Uterus (tissue), 4 donors: ENCODE data around the gene CD2AP. TPM values are rescaled to one million over a fixed set of nuclear protein-coding genes. Genes with fewer than 3 reads are reported as not detected.
A peak's percentile ranks its signal among the peaks of the same experiment; 100 is the strongest.

Experiments
- DNase-seq, 2 donors: peaks; one replicate each; pipeline ENCODE4 v3.0.0-alpha.2; 2019 to 2020
- H3K27ac ChIP-seq, 2 donors: fragments of 200-600 bp; sonication (generic); 1 replicate in 1 of 2; 2 replicates in 1 of 2; pipeline ENCODE4 v1.5.1; 2016 to 2018
- H3K27me3 ChIP-seq, 2 donors: fragments of 200-600 bp; sonication (generic); one replicate each; pipeline ENCODE4 v1.5.1; 2018 to 2019; ENCODE audit warnings: control low read depth in 1 of 2
- H3K36me3 ChIP-seq, 2 donors: fragments of 200-600 bp; sonication (generic); one replicate each; pipeline ENCODE4 v1.5.1; 2019; ENCODE audit warnings: control low read depth in 1 of 2
- H3K4me1 ChIP-seq, 2 donors: fragments of 200-600 bp; sonication (generic); one replicate each; pipeline ENCODE4 v1.5.1; 2018 to 2019; ENCODE audit warnings: control low read depth in 1 of 2
- H3K4me3 ChIP-seq, 2 donors: fragments of 200-600 bp; sonication (generic); 1 replicate in 1 of 2; 2 replicates in 1 of 2; pipeline ENCODE4 v1.5.1; 2018 to 2019; ENCODE audit warnings: mild to moderate bottlenecking in 1 of 2
- H3K9me3 ChIP-seq, 2 donors: fragments of 200-600 bp; sonication (generic); one replicate each; pipeline ENCODE4 v1.5.1; 2019; ENCODE audit warnings: control low read depth in 1 of 2
- POLR2A ChIP-seq, 2 donors: fragments of 450-650 bp; IDR thresholded peaks; one replicate each; pipeline ENCODE4 v1.6.1; 2016; ENCODE audit warnings: antibody characterized with exemption in 2 of 2, mild to moderate bottlenecking in 1 of 2, moderate library complexity in 1 of 2
- intact Hi-C: fragments of 100-400 bp; cut with DNase I; formaldehyde crosslinking; loops from one replicate; pipeline ENCODE4 v1.15.1; 2023; ENCODE audit warnings: low total_unique reads
- total RNA-seq, 4 donors: library from RNA; depleted of rRNA in 3 of 4; stranded (reverse); fragments of >200 nt in 3 of 4; gene quantifications; one replicate each; pipeline versions ENCODE4 v1.1.0 to v1.2.4, GENCODE V29; 2014 to 2023
- TF ChIP-seq, protein P1 (sequence below), 4 experiments: fragments of 200-600 bp in 2 of 4; fragments of 450-650 bp in 2 of 4; sonication (generic) in 2 of 4; IDR thresholded peaks; one replicate each; pipeline ENCODE4 v1.5.1; 2016 to 2019; ENCODE audit warnings: antibody characterized with exemption in 4 of 4, mild to moderate bottlenecking in 2 of 4, moderate library complexity in 1 of 4
- donor health status: DM: yes; HTN: yes; CAD: no.

Gene CD2AP
- total RNA-seq, 4 donors from 2014 or later: 11.0 to 63.9 (median 24.3) TPM

DNA sequence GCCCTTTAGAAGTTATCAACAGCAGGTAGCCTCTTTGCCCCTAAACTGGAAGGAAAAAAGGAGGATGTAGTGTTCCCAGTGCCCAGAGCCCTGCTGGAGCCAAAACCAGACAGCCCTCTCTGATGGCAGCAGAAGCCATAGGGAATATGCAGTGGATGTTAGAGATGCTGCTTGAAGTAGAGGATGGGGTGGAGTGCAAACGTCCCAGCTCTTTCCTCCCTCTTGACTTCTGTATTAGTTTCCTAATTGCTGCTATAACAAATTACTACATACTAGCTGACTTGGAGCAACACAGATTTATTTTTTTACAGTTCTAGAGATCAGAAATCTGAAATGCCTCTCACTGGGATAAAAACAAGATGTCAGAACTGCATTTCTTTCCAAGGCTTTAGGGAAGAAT, 12.5 kb upstream of the CD2AP start:
- Histone ChIP-seq H3K4me1 (no peaks in the 10 kb centered on the region), H3K27me3 (no peaks in the 10 kb centered on the region), H3K9me3 (no peaks in the 10 kb centered on the region), H3K27ac (no peak overlapping the region), H3K4me3 (no peak overlapping the region), H3K36me3 (no peaks in the 10 kb centered on the region)
- intact Hi-C loops: no loop called here
- no peak for DNase-seq
- TF ChIP-seq, protein P1, sequence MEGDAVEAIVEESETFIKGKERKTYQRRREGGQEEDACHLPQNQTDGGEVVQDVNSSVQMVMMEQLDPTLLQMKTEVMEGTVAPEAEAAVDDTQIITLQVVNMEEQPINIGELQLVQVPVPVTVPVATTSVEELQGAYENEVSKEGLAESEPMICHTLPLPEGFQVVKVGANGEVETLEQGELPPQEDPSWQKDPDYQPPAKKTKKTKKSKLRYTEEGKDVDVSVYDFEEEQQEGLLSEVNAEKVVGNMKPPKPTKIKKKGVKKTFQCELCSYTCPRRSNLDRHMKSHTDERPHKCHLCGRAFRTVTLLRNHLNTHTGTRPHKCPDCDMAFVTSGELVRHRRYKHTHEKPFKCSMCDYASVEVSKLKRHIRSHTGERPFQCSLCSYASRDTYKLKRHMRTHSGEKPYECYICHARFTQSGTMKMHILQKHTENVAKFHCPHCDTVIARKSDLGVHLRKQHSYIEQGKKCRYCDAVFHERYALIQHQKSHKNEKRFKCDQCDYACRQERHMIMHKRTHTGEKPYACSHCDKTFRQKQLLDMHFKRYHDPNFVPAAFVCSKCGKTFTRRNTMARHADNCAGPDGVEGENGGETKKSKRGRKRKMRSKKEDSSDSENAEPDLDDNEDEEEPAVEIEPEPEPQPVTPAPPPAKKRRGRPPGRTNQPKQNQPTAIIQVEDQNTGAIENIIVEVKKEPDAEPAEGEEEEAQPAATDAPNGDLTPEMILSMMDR (IDR thresholded peaks at IDR 0.05): no peak
- no peak for TF ChIP-seq POLR2A (IDR thresholded peaks at IDR 0.05)

DNA sequence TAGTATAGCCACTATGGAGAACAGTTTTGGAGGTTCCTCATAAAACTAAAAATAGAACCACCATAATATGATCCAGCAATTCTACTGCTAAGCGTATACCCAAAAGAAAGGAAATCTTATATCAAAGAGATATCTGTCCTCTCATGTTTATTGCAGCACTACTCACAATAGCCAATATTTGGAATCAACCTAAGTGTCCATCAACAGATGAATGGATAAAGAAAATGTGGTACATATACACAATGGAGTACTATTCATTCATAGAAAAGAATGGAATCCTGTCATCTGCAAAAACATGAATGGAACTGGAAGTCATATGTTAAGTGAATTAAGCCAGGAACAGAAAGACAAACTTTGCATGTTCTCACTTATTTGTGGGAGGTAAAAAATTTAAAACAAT, 5.7 kb upstream of the CD2AP start:
- H3K27me3 ChIP-seq: no peaks in the 10 kb centered on the region
- TF ChIP-seq POLR2A (IDR thresholded peaks at IDR 0.05): no peak
- TF ChIP-seq, protein P1 (IDR thresholded peaks at IDR 0.05): no peak
- no peaks in the 10 kb centered on the region for H3K9me3 ChIP-seq
- H3K4me3 ChIP-seq: no peak overlapping the region
- intact Hi-C loops: no loop called here
- no peak overlapping the region for H3K27ac ChIP-seq
- no peak for DNase-seq
- H3K36me3 ChIP-seq: no peaks in the 10 kb centered on the region
- H3K4me1 ChIP-seq: no peaks in the 10 kb centered on the region

DNA sequence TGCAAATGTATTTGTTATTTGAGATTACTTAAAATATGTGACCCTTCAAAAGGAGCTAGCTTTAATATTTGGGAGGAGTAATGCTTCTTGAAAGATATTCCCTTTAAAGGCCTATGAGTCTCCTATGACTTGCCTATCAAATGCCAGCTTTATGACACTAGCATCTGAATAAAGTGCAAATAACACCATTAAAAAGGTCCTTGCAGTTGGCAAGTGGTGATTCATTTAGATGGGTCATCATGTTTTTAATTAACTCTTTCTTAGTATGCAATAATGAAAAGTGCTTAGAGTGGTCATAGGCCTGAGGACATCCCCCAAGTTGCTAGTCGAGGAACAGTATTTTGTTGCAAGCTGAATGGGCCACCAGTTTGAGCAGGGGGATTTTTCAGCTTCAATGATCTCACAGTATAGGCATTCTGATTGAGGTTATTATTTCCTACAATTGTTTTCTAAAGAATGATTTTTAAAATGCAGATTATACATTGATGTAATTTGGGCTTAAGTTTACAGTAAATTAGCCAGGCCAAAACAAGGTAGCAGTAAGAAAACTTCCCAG, 3.7 kb upstream of the CD2AP start:
- no peaks in the 10 kb centered on the region for H3K36me3 ChIP-seq
- H3K9me3 ChIP-seq: no peaks in the 10 kb centered on the region
- no peak for TF ChIP-seq POLR2A (IDR thresholded peaks at IDR 0.05)
- TF ChIP-seq, protein P1 (IDR thresholded peaks at IDR 0.05): no peak
- no peak overlapping the region for H3K4me3 ChIP-seq
- no peak for DNase-seq
- no peaks in the 10 kb centered on the region for H3K4me1 ChIP-seq
- intact Hi-C loops: no loop called here
- H3K27ac ChIP-seq: no peak overlapping the region
- H3K27me3 ChIP-seq: no peaks in the 10 kb centered on the region

DNA sequence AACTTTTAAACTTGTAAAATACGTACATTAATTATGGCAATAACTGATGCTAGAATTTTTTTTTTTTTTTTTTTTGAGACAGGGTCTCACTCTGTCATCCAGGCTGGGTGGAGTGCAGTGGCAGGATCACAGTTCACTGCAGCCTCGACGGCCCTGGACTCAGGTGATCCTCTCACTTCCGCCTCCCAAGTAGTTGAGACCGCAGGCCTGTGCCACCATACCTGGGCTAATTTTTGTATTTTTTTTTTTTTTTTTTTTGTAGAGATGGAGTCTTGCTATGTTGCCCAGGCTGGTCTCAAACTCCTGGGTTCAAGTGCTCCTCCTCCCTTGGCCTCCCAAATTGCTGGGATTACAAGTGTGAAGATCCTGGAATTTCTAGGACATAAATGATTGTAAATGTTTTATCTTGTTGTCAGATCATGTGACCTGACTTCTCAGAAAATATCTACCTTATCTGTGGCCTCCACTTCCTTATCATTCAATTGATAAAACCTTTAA, 2.2 kb upstream of the CD2AP start:
- Histone ChIP-seq H3K4me1 (no peaks in the 10 kb centered on the region), H3K27ac (no peak overlapping the region), H3K27me3 (no peaks in the 10 kb centered on the region), H3K36me3 (no peaks in the 10 kb centered on the region), H3K9me3 (no peaks in the 10 kb centered on the region), H3K4me3 (no peak overlapping the region)
- TF ChIP-seq, protein P1 (IDR thresholded peaks at IDR 0.05): no peak
- TF ChIP-seq POLR2A (IDR thresholded peaks at IDR 0.05): no peak
- DNase-seq: no peak
- intact Hi-C loops: no loop called here

DNA sequence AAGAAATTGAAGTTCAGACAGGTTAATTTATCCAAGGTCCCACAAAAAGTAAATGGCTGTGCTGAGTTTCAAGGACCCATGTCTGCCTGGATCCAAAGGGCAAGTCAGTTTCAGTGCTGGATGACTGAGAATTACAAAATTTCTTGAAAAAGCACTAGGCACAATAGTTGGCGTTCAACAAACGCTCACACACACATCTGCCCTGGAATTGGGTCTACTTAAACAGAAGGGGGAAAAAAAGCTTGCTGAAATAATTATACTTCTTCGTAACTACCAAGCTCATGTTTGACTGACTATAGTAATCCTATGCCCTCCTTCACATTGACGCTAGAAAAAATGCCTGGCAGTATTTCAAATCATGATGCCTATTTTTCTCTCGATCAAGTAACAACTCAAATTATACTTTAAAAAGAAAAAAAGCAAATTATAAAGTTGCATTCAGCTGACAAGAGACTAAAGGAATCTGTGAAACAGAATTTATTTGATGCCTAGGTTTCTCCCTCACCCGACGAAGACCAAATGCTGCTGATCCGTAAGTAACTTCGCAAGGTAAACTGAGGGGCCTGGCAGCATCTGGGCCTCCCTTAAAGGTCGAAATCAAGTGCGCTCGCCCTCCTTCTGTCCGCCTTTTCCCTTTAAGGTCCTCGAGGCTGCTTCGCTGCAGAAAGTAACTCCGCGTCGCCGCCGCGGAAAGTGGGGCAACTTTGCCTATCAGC, 650 bp upstream of the CD2AP start:
- Histone ChIP-seq H3K27ac (peak overlapping the region; percentile 95 to 98), H3K9me3 (no peaks in the 10 kb centered on the region), H3K27me3 (no peaks in the 10 kb centered on the region), H3K4me3 (peak overlapping the region; percentile 80 to 94), H3K36me3 (no peaks in the 10 kb centered on the region), H3K4me1 (no peaks in the 10 kb centered on the region)
- TF ChIP-seq, protein P1 (IDR thresholded peaks at IDR 0.05): no peak
- no peak for TF ChIP-seq POLR2A (IDR thresholded peaks at IDR 0.05)
- intact Hi-C loops: no loop called here
- DNase-seq: no peak
